ENCODE measurements around the gene CCDC9B. TPM values are rescaled to one million over a fixed set of nuclear protein-coding genes. Genes with fewer than 3 reads are reported as not detected.
A peak's percentile ranks its signal among the peaks of the same experiment; 100 is the strongest.

CCDC9B gene
- total RNA-seq, 1 donor from 2014 or later = 58.0 TPM

DNA sequence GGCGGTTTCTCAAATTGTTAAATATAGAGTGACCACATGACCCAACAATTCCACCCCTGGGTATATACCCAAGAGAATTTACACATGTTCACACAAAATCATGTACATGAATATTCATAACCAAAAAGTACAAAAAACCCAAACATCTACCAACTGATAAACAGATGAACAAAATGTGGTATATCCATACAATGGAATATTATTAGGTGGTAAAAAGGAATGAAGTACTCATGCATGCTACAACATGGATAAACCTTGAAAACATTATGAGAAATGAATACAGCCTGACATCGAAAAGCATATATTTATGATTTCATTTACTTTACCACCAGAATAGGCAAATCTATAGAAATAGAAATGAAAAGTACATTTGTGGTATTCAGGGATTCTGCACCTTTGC is 40.4 kb downstream of the CCDC9B start:
- H3K4me1 Mint-ChIP-seq (ENCODE audit: low read depth) = no peaks in the 10 kb centered on the region
- peaks cover 15% of the 10 kb centered on the region for H3K9me3 Mint-ChIP-seq (ENCODE audit: low read depth)
- no peak overlapping the region for H3K4me3 Mint-ChIP-seq (ENCODE audit: unreplicated experiment)
- DNase-seq (ENCODE audit: low spot score) = no peak
- H3K27ac Mint-ChIP-seq (ENCODE audit: unreplicated experiment) = no peak overlapping the region
- TF ChIP-seq, protein P1, sequence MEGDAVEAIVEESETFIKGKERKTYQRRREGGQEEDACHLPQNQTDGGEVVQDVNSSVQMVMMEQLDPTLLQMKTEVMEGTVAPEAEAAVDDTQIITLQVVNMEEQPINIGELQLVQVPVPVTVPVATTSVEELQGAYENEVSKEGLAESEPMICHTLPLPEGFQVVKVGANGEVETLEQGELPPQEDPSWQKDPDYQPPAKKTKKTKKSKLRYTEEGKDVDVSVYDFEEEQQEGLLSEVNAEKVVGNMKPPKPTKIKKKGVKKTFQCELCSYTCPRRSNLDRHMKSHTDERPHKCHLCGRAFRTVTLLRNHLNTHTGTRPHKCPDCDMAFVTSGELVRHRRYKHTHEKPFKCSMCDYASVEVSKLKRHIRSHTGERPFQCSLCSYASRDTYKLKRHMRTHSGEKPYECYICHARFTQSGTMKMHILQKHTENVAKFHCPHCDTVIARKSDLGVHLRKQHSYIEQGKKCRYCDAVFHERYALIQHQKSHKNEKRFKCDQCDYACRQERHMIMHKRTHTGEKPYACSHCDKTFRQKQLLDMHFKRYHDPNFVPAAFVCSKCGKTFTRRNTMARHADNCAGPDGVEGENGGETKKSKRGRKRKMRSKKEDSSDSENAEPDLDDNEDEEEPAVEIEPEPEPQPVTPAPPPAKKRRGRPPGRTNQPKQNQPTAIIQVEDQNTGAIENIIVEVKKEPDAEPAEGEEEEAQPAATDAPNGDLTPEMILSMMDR (IDR thresholded peaks at IDR 0.05) = no peak
- no peaks in the 10 kb centered on the region for H3K36me3 Mint-ChIP-seq (ENCODE audit: low read depth)
- peaks cover 9% of the 10 kb centered on the region for H3K27me3 Mint-ChIP-seq (ENCODE audit: low read depth)

DNA sequence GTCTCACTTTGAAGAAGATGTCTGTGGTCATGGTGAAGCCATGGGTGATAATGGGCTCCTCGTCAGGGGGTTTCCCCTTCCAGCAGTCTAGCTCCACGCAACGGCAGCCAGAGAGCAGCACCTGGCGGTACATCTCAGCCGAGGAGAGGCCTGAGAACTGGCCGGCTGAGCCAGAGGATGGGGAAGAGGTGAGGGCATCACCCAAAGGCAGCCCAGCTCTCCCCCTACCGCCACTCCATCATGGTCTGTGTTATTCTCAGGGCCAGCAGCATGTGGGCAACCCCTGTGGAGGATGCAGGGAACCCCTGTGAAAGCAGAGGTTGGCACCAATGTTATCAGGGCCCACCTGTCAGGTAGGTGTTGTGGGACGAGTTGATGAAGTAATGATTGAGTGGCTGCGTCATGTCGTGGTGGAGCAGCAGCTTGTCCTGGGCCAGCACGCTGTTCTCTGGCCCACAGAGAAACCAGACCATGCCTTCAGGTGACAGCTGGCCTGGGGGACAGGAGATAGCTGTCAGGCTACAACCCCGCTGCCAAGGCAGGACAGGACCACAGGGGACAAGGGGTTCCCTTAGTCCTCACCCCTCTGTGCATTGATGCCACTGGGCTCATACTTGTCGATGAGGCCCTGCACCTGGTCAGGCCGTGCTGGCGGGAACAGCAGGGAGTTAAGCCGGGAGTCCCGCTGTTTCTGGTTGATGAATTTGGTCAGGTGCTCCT is 42.4 kb downstream of the CCDC9B start:
- no peak overlapping the region for H3K4me3 Mint-ChIP-seq (ENCODE audit: unreplicated experiment)
- no peaks in the 10 kb centered on the region for H3K4me1 Mint-ChIP-seq (ENCODE audit: low read depth)
- no peaks in the 10 kb centered on the region for H3K36me3 Mint-ChIP-seq (ENCODE audit: low read depth)
- TF ChIP-seq, protein P1 (IDR thresholded peaks at IDR 0.05) = no peak
- peaks cover 2% of the 10 kb centered on the region for H3K27me3 Mint-ChIP-seq (ENCODE audit: low read depth)
- H3K9me3 Mint-ChIP-seq (ENCODE audit: low read depth) = peaks cover 15% of the 10 kb centered on the region
- no peak overlapping the region for H3K27ac Mint-ChIP-seq (ENCODE audit: unreplicated experiment)
- peak; percentile 75 for DNase-seq (ENCODE audit: low spot score)

DNA sequence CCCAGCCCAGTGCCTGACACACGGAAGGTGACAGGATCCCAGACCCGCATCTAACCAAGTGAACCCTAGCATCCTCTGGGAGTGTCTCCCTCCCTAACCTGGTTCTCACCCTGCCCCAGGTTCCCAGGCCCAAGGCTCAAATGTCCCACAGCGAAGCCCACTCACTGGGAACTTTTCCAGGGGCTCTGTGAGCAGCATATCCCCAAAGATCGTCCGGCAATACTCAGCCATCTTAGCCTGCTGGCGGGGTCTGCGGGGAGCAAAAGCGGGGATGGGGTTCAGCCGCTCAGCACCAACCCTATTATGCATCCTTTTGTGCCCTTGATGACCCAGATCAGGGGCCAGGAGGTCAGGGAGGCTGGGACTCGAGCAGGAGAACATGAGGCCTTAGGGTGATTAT is 43.4 kb downstream of the CCDC9B start:
- no peak overlapping the region for H3K27ac Mint-ChIP-seq (ENCODE audit: unreplicated experiment)
- H3K4me1 Mint-ChIP-seq (ENCODE audit: low read depth) = no peaks in the 10 kb centered on the region
- TF ChIP-seq, protein P1 (IDR thresholded peaks at IDR 0.05) = no peak
- no peak overlapping the region for H3K4me3 Mint-ChIP-seq (ENCODE audit: unreplicated experiment)
- H3K9me3 Mint-ChIP-seq (ENCODE audit: low read depth) = peaks cover 15% of the 10 kb centered on the region
- DNase-seq (ENCODE audit: low spot score) = peak; percentile 57
- no peaks in the 10 kb centered on the region for H3K36me3 Mint-ChIP-seq (ENCODE audit: low read depth)
- peaks cover 5% of the 10 kb centered on the region for H3K27me3 Mint-ChIP-seq (ENCODE audit: low read depth)

DNA sequence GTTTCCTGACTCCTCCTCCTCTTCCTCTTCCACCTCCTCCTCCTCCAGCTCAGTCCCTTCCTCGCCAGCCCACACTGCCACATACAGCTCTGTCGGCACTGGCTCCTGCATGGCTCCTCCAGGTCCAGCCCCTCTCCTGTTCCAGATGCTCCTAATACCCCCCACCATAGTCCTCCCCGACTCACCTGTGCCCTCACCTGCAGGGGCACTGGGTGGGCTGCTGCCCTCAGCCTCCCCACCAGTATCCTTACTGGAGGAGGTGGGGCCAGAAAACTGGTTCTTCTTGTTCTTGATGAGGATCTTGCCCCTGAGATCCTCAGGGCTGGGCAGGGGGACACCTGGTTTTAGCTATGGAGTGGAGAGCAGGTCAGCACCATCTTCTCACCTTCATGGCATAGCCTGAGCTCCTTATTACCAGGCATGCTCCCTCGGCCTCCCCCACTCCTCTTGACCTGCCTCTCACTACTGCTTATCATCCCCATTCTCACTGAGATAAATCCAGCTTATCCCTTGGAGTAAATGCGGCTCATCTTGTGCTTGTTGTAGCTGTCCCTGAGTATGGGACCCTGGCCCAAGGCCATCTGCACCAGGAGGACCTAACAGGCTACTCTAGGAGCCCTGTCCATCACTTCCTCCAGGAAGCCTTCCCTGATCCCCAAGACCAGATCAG is 44.0 kb downstream of the CCDC9B start:
- H3K4me1 Mint-ChIP-seq (ENCODE audit: low read depth) = no peaks in the 10 kb centered on the region
- peaks cover 15% of the 10 kb centered on the region for H3K9me3 Mint-ChIP-seq (ENCODE audit: low read depth)
- TF ChIP-seq, protein P1 (IDR thresholded peaks at IDR 0.05) = no peak
- H3K27ac Mint-ChIP-seq (ENCODE audit: unreplicated experiment) = no peak overlapping the region
- peaks cover 5% of the 10 kb centered on the region for H3K27me3 Mint-ChIP-seq (ENCODE audit: low read depth)
- H3K36me3 Mint-ChIP-seq (ENCODE audit: low read depth) = no peaks in the 10 kb centered on the region
- no peak overlapping the region for H3K4me3 Mint-ChIP-seq (ENCODE audit: unreplicated experiment)
- peak; percentile 71 for DNase-seq (ENCODE audit: low spot score)

DNA sequence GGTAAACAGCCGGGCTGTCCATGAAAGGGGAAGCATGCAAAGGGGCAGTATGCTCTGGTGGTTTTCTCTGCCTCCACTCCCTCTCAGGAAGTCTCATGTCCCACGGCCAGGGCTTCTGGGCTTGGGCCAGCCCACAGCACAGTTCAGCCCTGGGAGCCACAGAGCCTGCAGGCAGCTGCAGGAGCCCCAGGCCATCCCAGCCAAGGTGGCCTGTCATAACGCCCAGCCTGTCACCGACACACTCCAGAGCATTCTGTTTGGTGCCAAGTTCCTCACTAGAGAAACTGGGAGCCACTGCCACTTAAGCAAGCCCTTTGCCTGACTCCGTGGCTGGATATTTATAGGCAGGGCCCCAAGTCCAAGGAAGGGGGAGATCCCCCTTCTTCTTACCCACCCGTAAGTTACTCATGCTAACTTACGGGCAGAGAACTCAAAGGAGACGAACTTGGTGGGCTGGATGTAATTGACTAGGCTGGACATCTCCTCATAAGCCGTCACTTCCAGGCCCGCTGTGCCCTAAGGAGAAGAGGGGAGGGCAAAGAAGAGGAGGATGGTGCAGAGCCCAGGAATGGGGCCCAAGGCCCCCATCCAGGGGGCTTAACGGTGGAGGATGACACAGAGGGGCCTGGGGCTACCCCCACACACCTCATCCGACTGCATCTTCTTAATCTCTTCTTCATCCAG is 44.7 kb downstream of the CCDC9B start:
- H3K4me3 Mint-ChIP-seq (ENCODE audit: unreplicated experiment) = no peak overlapping the region
- peak; percentile 68 for DNase-seq (ENCODE audit: low spot score)
- no peak overlapping the region for H3K27ac Mint-ChIP-seq (ENCODE audit: unreplicated experiment)
- H3K9me3 Mint-ChIP-seq (ENCODE audit: low read depth) = peaks cover 15% of the 10 kb centered on the region
- H3K27me3 Mint-ChIP-seq (ENCODE audit: low read depth) = peaks cover 5% of the 10 kb centered on the region
- H3K4me1 Mint-ChIP-seq (ENCODE audit: low read depth) = no peaks in the 10 kb centered on the region
- TF ChIP-seq, protein P1 (IDR thresholded peaks at IDR 0.05) = no peak
- H3K36me3 Mint-ChIP-seq (ENCODE audit: low read depth) = no peaks in the 10 kb centered on the region
